Adipocyte (in vitro differentiated cells): ENCODE results near the gene TNFAIP2.
A peak's percentile ranks its signal among the peaks of the same experiment; 100 is the strongest.

Experiments
- DNase-seq: peaks from one replicate; pipeline ENCODE4 v3.0.0-alpha.2; 2015; ENCODE audit warnings: low read depth
- H3K27me3 ChIP-seq: replicated peaks from 2 replicates; pipeline ENCODE4 v1.7.0; 2013; ENCODE audit warnings: mild to moderate bottlenecking, low read length, moderate library complexity; ENCODE audit not compliant: control insufficient read depth, insufficient read depth
- H3K36me3 ChIP-seq: 2 replicates; pipeline ENCODE4 v1.7.0; 2013; ENCODE audit warnings: low read length, mild to moderate bottlenecking, moderate library complexity; ENCODE audit not compliant: control insufficient read depth, insufficient read depth, severe bottlenecking
- H3K4me1 ChIP-seq: 2 replicates; pipeline ENCODE4 v1.7.0; 2013; ENCODE audit warnings: mild to moderate bottlenecking, low read length, moderate library complexity; ENCODE audit not compliant: control insufficient read depth, insufficient read depth
- H3K4me3 ChIP-seq: 2 replicates; pipeline ENCODE4 v1.7.0; 2013; ENCODE audit warnings: mild to moderate bottlenecking, low read length, moderate library complexity
- H3K9ac ChIP-seq: 2 replicates; pipeline ENCODE4 v1.7.0; 2013; ENCODE audit warnings: mild to moderate bottlenecking, low read length, moderate library complexity
- H3K9me3 ChIP-seq: 2 replicates; pipeline ENCODE4 v1.7.0; 2013; ENCODE audit warnings: mild to moderate bottlenecking, low read length, moderate library complexity; ENCODE audit not compliant: control insufficient read depth

The TNFAIP2 gene

DNA sequence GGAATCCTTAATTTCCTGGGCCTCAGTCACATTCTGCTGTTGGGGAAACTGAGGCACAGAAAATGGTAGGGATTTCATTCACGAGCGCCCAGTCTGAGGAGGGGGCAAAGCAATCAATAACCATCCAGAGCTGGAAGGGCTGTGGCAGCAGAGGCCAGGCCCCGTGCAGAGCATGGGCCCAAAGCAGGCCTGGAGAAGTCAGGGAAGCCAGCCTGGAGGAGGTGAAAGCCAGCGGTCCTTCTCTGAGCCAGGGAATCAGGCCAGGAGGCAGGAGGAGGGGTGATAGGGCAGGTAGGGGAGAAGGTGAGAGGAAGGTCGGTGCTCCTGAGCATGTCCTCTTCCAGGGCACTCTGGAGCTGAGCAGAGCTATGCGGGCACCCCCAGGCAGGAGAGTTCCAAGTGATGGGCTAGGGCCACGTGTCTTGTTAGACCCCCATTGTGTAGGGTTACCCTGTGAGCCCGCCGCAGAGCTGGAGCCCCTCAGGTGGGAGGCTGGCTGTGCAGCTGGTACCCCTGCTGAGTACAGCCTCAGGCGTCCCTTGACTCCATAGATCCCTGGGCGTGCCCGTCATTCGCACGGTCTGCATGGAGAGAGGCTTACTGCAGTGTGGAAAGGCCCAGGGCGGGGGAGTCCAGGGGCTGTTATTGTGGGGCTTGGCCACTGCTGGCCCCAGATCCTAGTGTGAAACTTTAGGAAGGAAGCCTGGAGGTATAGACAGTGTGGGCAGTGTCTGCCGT, 4.8 kb downstream of the TNFAIP2 start:
- Histone ChIP-seq H3K36me3 (peaks cover 40% of the 10 kb centered on the region), H3K4me1 (peaks cover 48% of the 10 kb centered on the region), H3K9me3 (no peaks in the 10 kb centered on the region), H3K4me3 (no peak overlapping the region), H3K27me3 (no peaks in the 10 kb centered on the region), H3K9ac (peak overlapping the region; percentile 29)
- DNase-seq: no peak

GRCh38 chr14:103128631-103129300, 5.5 kb downstream of the TNFAIP2 start:
- Histone ChIP-seq H3K9ac (no peak overlapping the region), H3K36me3 (peaks cover 47% of the 10 kb centered on the region), H3K9me3 (no peaks in the 10 kb centered on the region), H3K4me1 (peaks cover 48% of the 10 kb centered on the region), H3K4me3 (no peak overlapping the region), H3K27me3 (no peaks in the 10 kb centered on the region)
- DNase-seq: no peak

DNA sequence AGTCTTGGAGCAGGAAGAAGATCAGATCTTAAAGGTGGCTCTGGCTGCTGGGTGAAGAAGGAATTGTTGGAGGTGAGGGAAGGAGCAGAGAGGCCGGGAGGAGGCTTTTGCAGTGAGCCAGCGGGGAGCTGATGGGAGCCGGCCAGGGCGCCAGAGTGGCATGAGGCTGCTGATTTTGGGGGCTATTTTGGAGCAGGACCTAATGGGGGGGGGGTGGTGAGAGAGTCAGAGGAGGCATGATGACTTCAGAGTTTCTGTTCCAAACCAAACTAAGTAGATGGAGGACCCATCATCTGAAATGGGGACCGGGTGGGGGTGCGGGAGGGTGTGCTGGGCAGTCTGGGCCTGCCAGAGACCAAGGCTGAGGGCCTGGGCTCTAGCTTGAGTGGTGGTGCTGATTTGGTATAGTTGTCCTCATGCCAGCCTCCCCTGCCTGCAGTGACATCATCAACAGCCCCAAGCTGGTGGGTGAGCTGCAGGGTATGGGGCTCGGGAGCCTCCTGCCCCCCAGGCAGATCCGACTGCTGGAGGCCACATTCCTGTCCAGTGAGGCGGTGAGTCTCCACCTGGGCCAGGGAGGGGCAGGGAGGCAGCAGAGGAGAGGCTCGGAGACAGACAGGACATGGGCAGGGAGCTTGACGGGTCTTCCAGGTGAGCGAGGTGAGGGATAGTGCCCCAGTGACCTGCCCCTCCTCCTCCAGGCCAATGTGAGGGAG, 6.2 kb downstream of the TNFAIP2 start:
- no peak for DNase-seq
- no peak overlapping the region for H3K4me3 ChIP-seq

GRCh38 chr14:103130017-103130764, 6.9 kb downstream of the TNFAIP2 start:
- Histone ChIP-seq H3K9ac (no peak overlapping the region), H3K4me1 (peaks cover 34% of the 10 kb centered on the region), H3K9me3 (no peaks in the 10 kb centered on the region), H3K4me3 (no peak overlapping the region), H3K27me3 (no peaks in the 10 kb centered on the region), H3K36me3 (peaks cover 60% of the 10 kb centered on the region)
- no peak for DNase-seq

More for the DNA sequence above, 6.2 kb downstream of the TNFAIP2 start:
- no peaks in the 10 kb centered on the region for H3K27me3 ChIP-seq
- no peak overlapping the region for H3K9ac ChIP-seq
- H3K4me1 ChIP-seq: peaks cover 42% of the 10 kb centered on the region
- H3K9me3 ChIP-seq: no peaks in the 10 kb centered on the region
- peaks cover 52% of the 10 kb centered on the region for H3K36me3 ChIP-seq

- H3K9ac ChIP-seq: no peak overlapping the region
- no peaks in the 10 kb centered on the region for H3K27me3 ChIP-seq
- DNase-seq: peak; percentile 29
- H3K4me3 ChIP-seq: no peak overlapping the region
- H3K36me3 ChIP-seq: peaks cover 67% of the 10 kb centered on the region
- peaks cover 27% of the 10 kb centered on the region for H3K4me1 ChIP-seq
- no peaks in the 10 kb centered on the region for H3K9me3 ChIP-seq
Observed at GRCh38 chr14:103130965-103131364, 7.7 kb downstream of the TNFAIP2 start.

- H3K4me3 ChIP-seq: no peak overlapping the region
- no peaks in the 10 kb centered on the region for H3K27me3 ChIP-seq
- H3K36me3 ChIP-seq: peaks cover 70% of the 10 kb centered on the region
Observed at GRCh38 chr14:103131580-103131979, 8.3 kb downstream of the TNFAIP2 start.

GRCh38 chr14:103132381-103133209, 9.3 kb downstream of the TNFAIP2 start:
- H3K27me3 ChIP-seq: no peaks in the 10 kb centered on the region
- H3K9ac ChIP-seq: no peak overlapping the region
- peaks cover 29% of the 10 kb centered on the region for H3K4me1 ChIP-seq
- no peak for DNase-seq
- H3K36me3 ChIP-seq: peaks cover 66% of the 10 kb centered on the region
- H3K9me3 ChIP-seq: no peaks in the 10 kb centered on the region
- no peak overlapping the region for H3K4me3 ChIP-seq

More at GRCh38 chr14:103131580-103131979, 8.3 kb downstream of the TNFAIP2 start:
- H3K9ac ChIP-seq: no peak overlapping the region
- H3K4me1 ChIP-seq: peaks cover 26% of the 10 kb centered on the region
- no peaks in the 10 kb centered on the region for H3K9me3 ChIP-seq
- no peak for DNase-seq

GRCh38 chr14:103133210-103134140, 10.2 kb downstream of the TNFAIP2 start:
- peaks cover 21% of the 10 kb centered on the region for H3K4me1 ChIP-seq
- peaks cover 66% of the 10 kb centered on the region for H3K36me3 ChIP-seq
- no peak overlapping the region for H3K9ac ChIP-seq
- H3K4me3 ChIP-seq: no peak overlapping the region
- no peaks in the 10 kb centered on the region for H3K9me3 ChIP-seq
- no peaks in the 10 kb centered on the region for H3K27me3 ChIP-seq
- no peak for DNase-seq

GRCh38 chr14:103134405-103134804, 11.1 kb downstream of the TNFAIP2 start:
- no peaks in the 10 kb centered on the region for H3K9me3 ChIP-seq
- no peak overlapping the region for H3K9ac ChIP-seq
- H3K27me3 ChIP-seq: no peaks in the 10 kb centered on the region
- H3K4me1 ChIP-seq: peaks cover 15% of the 10 kb centered on the region
- H3K4me3 ChIP-seq: no peak overlapping the region
- DNase-seq: no peak
- peaks cover 66% of the 10 kb centered on the region for H3K36me3 ChIP-seq
